ENCODE measurements around the gene TRIM9.
"Not testable (repeated sequence)": the region's sequence is repeated elsewhere in the genome, so short reads cannot be mapped to it uniquely, and the experiment has no call there.

Gene TRIM9

GRCh38 chr14:50964683-50965390 lies 130.1 kb downstream of the TRIM9 start:
- DNase-seq (ENCODE audit: low spot score), result no peak

GRCh38 chr14:50963919-50964318 lies 131.0 kb downstream of the TRIM9 start:
- DNase-seq (ENCODE audit: low spot score), result no peak

- DNase-seq (ENCODE audit: low spot score), result no peak
These were observed 133.2 kb downstream of the TRIM9 start for GRCh38 chr14:50961605-50962221.

GRCh38 chr14:50957296-50957695 lies 137.6 kb downstream of the TRIM9 start:
- no peak for DNase-seq (ENCODE audit: low spot score)

- not testable (repeated sequence) for DNase-seq (ENCODE audit: low spot score)
These were observed 138.5 kb downstream of the TRIM9 start for GRCh38 chr14:50956421-50956820.

- peak; percentile 53 for DNase-seq (ENCODE audit: low spot score)
These were observed 139.4 kb downstream of the TRIM9 start for GRCh38 chr14:50955373-50956043.

GRCh38 chr14:50954811-50955372 lies 140.0 kb downstream of the TRIM9 start:
- peak; percentile 77 for DNase-seq (ENCODE audit: low spot score)

- no peak for DNase-seq (ENCODE audit: low spot score)
These were observed 141.4 kb downstream of the TRIM9 start for GRCh38 chr14:50953502-50953901.

- DNase-seq (ENCODE audit: low spot score), result no peak
These were observed 143.9 kb downstream of the TRIM9 start for GRCh38 chr14:50951032-50951431.

GRCh38 chr14:50948205-50948604 lies 146.7 kb downstream of the TRIM9 start:
- DNase-seq (ENCODE audit: low spot score), result no peak

GRCh38 chr14:50947446-50947845 lies 147.5 kb downstream of the TRIM9 start:
- DNase-seq (ENCODE audit: low spot score), result no peak

GRCh38 chr14:50946234-50946935 lies 148.5 kb downstream of the TRIM9 start:
- DNase-seq (ENCODE audit: low spot score), result no peak

GRCh38 chr14:50944647-50945413 lies 150.1 kb downstream of the TRIM9 start:
- no peak for DNase-seq (ENCODE audit: low spot score)

- DNase-seq (ENCODE audit: low spot score), result no peak
These were observed 150.8 kb downstream of the TRIM9 start, which contains the start of gene PYGL for GRCh38 chr14:50943943-50944646. Gene PYGL (minus strand): TSS chr14:50944483. CDS start chr14:50944403, 80 bp downstream.

- no peak for DNase-seq (ENCODE audit: low spot score)
These were observed 151.5 kb downstream of the TRIM9 start for GRCh38 chr14:50943261-50943942.

GRCh38 chr14:50941638-50942037 lies 153.3 kb downstream of the TRIM9 start:
- not testable (repeated sequence) for DNase-seq (ENCODE audit: low spot score)

- DNase-seq (ENCODE audit: low spot score), result no peak
These were observed 153.8 kb downstream of the TRIM9 start for GRCh38 chr14:50941151-50941550.

GRCh38 chr14:50937800-50938199 lies 157.1 kb downstream of the TRIM9 start:
- DNase-seq (ENCODE audit: low spot score), result no peak

GRCh38 chr14:50937325-50937724 lies 157.6 kb downstream of the TRIM9 start:
- DNase-seq (ENCODE audit: low spot score), result no peak

- no peak for DNase-seq (ENCODE audit: low spot score)
These were observed 158.0 kb downstream of the TRIM9 start for GRCh38 chr14:50936882-50937281.

Measured in globus pallidus (tissue), 1 donor.